Measurements from ENCODE around the gene C10orf53. TPM values are rescaled to one million over a fixed set of nuclear protein-coding genes. Genes with fewer than 3 reads are reported as not detected.

The C10orf53 gene
- not detected for total RNA-seq

- H3K4me1 Mint-ChIP-seq (ENCODE audit: low read depth): peaks cover 3% of the 10 kb centered on the region
- CTCF ChIA-PET: no interaction called here
These were observed at the start of gene C10orf53 for GRCh38 chr10:49679480-49679893. TSS of gene C10orf53 (plus strand) at chr10:49679651. CDS start at chr10:49679698, 47 bp downstream.

GRCh38 chr10:49631975-49632374 is 47.5 kb upstream of the C10orf53 start:
- intact Hi-C loops (cut with micrococcal nuclease): no loop called here
- Mint-ChIP-seq H3K36me3 (no peaks in the 10 kb centered on the region), H3K4me1 (ENCODE audit: low read depth) (no peaks in the 10 kb centered on the region), H3K27ac (no peak overlapping the region), H3K4me3 (no peak overlapping the region), H3K9me3 (no peaks in the 10 kb centered on the region), H3K27me3 (no peaks in the 10 kb centered on the region)
- ChIA-PET POLR2A (no interaction called here), CTCF (no interaction called here)
- no peak for DNase-seq

More at GRCh38 chr10:49679480-49679893, at the start of gene C10orf53:
- peak; percentile 39 for DNase-seq
- Mint-ChIP-seq H3K27me3 (peaks cover 19% of the 10 kb centered on the region), H3K36me3 (peaks cover 5% of the 10 kb centered on the region), H3K27ac (no peak within 1 kb of the TSS), H3K9me3 (peaks cover 17% of the 10 kb centered on the region), H3K4me3 (no peak within 1 kb of the TSS)
- POLR2A ChIA-PET: no interaction called here
- intact Hi-C loops (cut with micrococcal nuclease): no loop called here

GRCh38 chr10:49632406-49633317 is 46.8 kb upstream of the C10orf53 start:
- Mint-ChIP-seq H3K4me3 (no peak overlapping the region), H3K4me1 (ENCODE audit: low read depth) (no peaks in the 10 kb centered on the region), H3K9me3 (no peaks in the 10 kb centered on the region), H3K27me3 (no peaks in the 10 kb centered on the region), H3K36me3 (no peaks in the 10 kb centered on the region), H3K27ac (no peak overlapping the region)
- CTCF ChIA-PET: no interaction called here
- intact Hi-C loops (cut with micrococcal nuclease): no loop called here
- POLR2A ChIA-PET: no interaction called here
- no peak for DNase-seq

- no peaks in the 10 kb centered on the region for H3K4me1 Mint-ChIP-seq (ENCODE audit: low read depth)
- DNase-seq: no peak
- ChIA-PET CTCF (no interaction called here), POLR2A (no interaction called here)
- intact Hi-C loops (cut with micrococcal nuclease): no loop called here
- no peaks in the 10 kb centered on the region for H3K36me3 Mint-ChIP-seq
- no peaks in the 10 kb centered on the region for H3K9me3 Mint-ChIP-seq
- no peak overlapping the region for H3K27ac Mint-ChIP-seq
- no peaks in the 10 kb centered on the region for H3K27me3 Mint-ChIP-seq
- no peak overlapping the region for H3K4me3 Mint-ChIP-seq
These were observed 46.0 kb upstream of the C10orf53 start for GRCh38 chr10:49633327-49634068.

GRCh38 chr10:49634069-49634660 is 45.3 kb upstream of the C10orf53 start:
- ChIA-PET CTCF (no interaction called here), POLR2A (no interaction called here)
- peak; percentile 1 for DNase-seq
- no peaks in the 10 kb centered on the region for H3K27me3 Mint-ChIP-seq
- no peaks in the 10 kb centered on the region for H3K4me1 Mint-ChIP-seq (ENCODE audit: low read depth)
- H3K9me3 Mint-ChIP-seq: no peaks in the 10 kb centered on the region
- intact Hi-C loops (cut with micrococcal nuclease): no loop called here
- no peak overlapping the region for H3K4me3 Mint-ChIP-seq
- H3K36me3 Mint-ChIP-seq: no peaks in the 10 kb centered on the region
- H3K27ac Mint-ChIP-seq: no peak overlapping the region

- Mint-ChIP-seq H3K4me1 (ENCODE audit: low read depth) (no peaks in the 10 kb centered on the region), H3K27ac (no peak overlapping the region), H3K4me3 (no peak overlapping the region), H3K9me3 (no peaks in the 10 kb centered on the region), H3K36me3 (no peaks in the 10 kb centered on the region), H3K27me3 (peaks cover 22% of the 10 kb centered on the region)
- intact Hi-C loops (cut with micrococcal nuclease): no loop called here
- POLR2A ChIA-PET: no interaction called here
- CTCF ChIA-PET: no interaction called here
- no peak for DNase-seq
These were observed 37.1 kb upstream of the C10orf53 start for GRCh38 chr10:49642311-49642710.

- ChIA-PET CTCF (no interaction called here), POLR2A (no interaction called here)
- intact Hi-C loops (cut with micrococcal nuclease): no loop called here
- Mint-ChIP-seq H3K4me3 (no peak overlapping the region), H3K27ac (no peak overlapping the region), H3K36me3 (no peaks in the 10 kb centered on the region), H3K4me1 (ENCODE audit: low read depth) (no peaks in the 10 kb centered on the region), H3K27me3 (peaks cover 24% of the 10 kb centered on the region), H3K9me3 (no peaks in the 10 kb centered on the region)
- DNase-seq: no peak
These were observed 36.0 kb upstream of the C10orf53 start for GRCh38 chr10:49643241-49644034.

- H3K27ac Mint-ChIP-seq: no peak overlapping the region
- POLR2A ChIA-PET: no interaction called here
- H3K9me3 Mint-ChIP-seq: no peaks in the 10 kb centered on the region
- no peaks in the 10 kb centered on the region for H3K36me3 Mint-ChIP-seq
- H3K4me3 Mint-ChIP-seq: no peak overlapping the region
- intact Hi-C loops (cut with micrococcal nuclease): no loop called here
- H3K4me1 Mint-ChIP-seq (ENCODE audit: low read depth): no peaks in the 10 kb centered on the region
- H3K27me3 Mint-ChIP-seq: peaks cover 26% of the 10 kb centered on the region
- no peak for DNase-seq
- CTCF ChIA-PET: no interaction called here
These were observed 35.3 kb upstream of the C10orf53 start for GRCh38 chr10:49644035-49644646.

- POLR2A ChIA-PET: no interaction called here
- intact Hi-C loops (cut with micrococcal nuclease): no loop called here
- peaks cover 20% of the 10 kb centered on the region for H3K27me3 Mint-ChIP-seq
- CTCF ChIA-PET: no interaction called here
- H3K27ac Mint-ChIP-seq: no peak overlapping the region
- no peaks in the 10 kb centered on the region for H3K4me1 Mint-ChIP-seq (ENCODE audit: low read depth)
- H3K9me3 Mint-ChIP-seq: no peaks in the 10 kb centered on the region
- no peaks in the 10 kb centered on the region for H3K36me3 Mint-ChIP-seq
- DNase-seq: no peak
- no peak overlapping the region for H3K4me3 Mint-ChIP-seq
These were observed 34.0 kb upstream of the C10orf53 start for GRCh38 chr10:49645417-49645816.

- DNase-seq: no peak
- intact Hi-C loops (cut with micrococcal nuclease): no loop called here
- Mint-ChIP-seq H3K9me3 (no peaks in the 10 kb centered on the region), H3K4me1 (ENCODE audit: low read depth) (no peaks in the 10 kb centered on the region), H3K27me3 (peaks cover 20% of the 10 kb centered on the region), H3K36me3 (no peaks in the 10 kb centered on the region), H3K4me3 (no peak overlapping the region), H3K27ac (no peak overlapping the region)
- CTCF ChIA-PET: no interaction called here
- POLR2A ChIA-PET: no interaction called here
These were observed 33.3 kb upstream of the C10orf53 start for GRCh38 chr10:49645871-49646870.

- DNase-seq: no peak
- H3K27me3 Mint-ChIP-seq: peaks cover 17% of the 10 kb centered on the region
- no peaks in the 10 kb centered on the region for H3K9me3 Mint-ChIP-seq
- intact Hi-C loops (cut with micrococcal nuclease): no loop called here
- CTCF ChIA-PET: no interaction called here
- H3K27ac Mint-ChIP-seq: no peak overlapping the region
- no peak overlapping the region for H3K4me3 Mint-ChIP-seq
- no peaks in the 10 kb centered on the region for H3K4me1 Mint-ChIP-seq (ENCODE audit: low read depth)
- no peaks in the 10 kb centered on the region for H3K36me3 Mint-ChIP-seq
- POLR2A ChIA-PET: no interaction called here
These were observed 31.9 kb upstream of the C10orf53 start for GRCh38 chr10:49647554-49647953.

All from activated CD4-positive, alpha-beta memory T cell treated with anti-CD3 and anti-CD28 coated beads for 36 hours (primary cell).